ENCODE data around the gene ESYT1. TPM values are rescaled to one million over a fixed set of nuclear protein-coding genes. Genes with fewer than 3 reads are reported as not detected.

ESYT1 gene
- total and polyA plus RNA-seq, 9 of the 15 experiments (the other 6 are each of a cell fraction or from before 2014, with no cell fraction given): 132 to 420 (median 164) TPM

- TF ChIP-seq FOXK2 (conservative IDR thresholded peaks at IDR 0.05 in 1 of 2, IDR thresholded peaks at IDR 0.05 in 1 of 2; ENCODE audit: low read depth in 2 of 2): peak in 1 of 2 experiments; percentile 51; a peak in 1 of 4 replicates
- TF ChIP-seq TEAD4 (IDR thresholded peaks at IDR 0.05; ENCODE audit: low read length): peak; percentile 63
- TF ChIP-seq TEAD4 (CRISPR knock-in tag; IDR thresholded peaks at IDR 0.05; ENCODE audit: borderline replicate concordance): no peak
- no peak for TF ChIP-seq RBM25 (IDR thresholded peaks at IDR 0.05; ENCODE audit: low read depth, low read length, severe bottlenecking)
- TF ChIP-seq RCOR1 (IDR thresholded peaks at IDR 0.05; ENCODE audit: borderline replicate concordance in 1 of 2, low read depth in 2 of 2, low read length in 2 of 2): 0 out of 4 replicates have a peak, but pooled peaks of 1 of the 2 experiments have one; percentile 14
- TF ChIP-seq CSDE1 (IDR thresholded peaks at IDR 0.05): 0 out of 4 replicates have a peak, but pooled peaks of 1 of the 2 experiments have one; percentile 53
- TF ChIP-seq MTA2 (IDR thresholded peaks at IDR 0.05; ENCODE audit: low read depth): 0 out of 2 replicates have a peak, but pooled peaks have one; percentile 12
- TF ChIP-seq NFRKB (IDR thresholded peaks at IDR 0.05; ENCODE audit: low read depth): peak; percentile 68
- TF ChIP-seq SMC3 (conservative IDR thresholded peaks at IDR 0.05; ENCODE audit: insufficient read depth, low read depth, low read length): peak; percentile 65
- TF ChIP-seq, protein P1, sequence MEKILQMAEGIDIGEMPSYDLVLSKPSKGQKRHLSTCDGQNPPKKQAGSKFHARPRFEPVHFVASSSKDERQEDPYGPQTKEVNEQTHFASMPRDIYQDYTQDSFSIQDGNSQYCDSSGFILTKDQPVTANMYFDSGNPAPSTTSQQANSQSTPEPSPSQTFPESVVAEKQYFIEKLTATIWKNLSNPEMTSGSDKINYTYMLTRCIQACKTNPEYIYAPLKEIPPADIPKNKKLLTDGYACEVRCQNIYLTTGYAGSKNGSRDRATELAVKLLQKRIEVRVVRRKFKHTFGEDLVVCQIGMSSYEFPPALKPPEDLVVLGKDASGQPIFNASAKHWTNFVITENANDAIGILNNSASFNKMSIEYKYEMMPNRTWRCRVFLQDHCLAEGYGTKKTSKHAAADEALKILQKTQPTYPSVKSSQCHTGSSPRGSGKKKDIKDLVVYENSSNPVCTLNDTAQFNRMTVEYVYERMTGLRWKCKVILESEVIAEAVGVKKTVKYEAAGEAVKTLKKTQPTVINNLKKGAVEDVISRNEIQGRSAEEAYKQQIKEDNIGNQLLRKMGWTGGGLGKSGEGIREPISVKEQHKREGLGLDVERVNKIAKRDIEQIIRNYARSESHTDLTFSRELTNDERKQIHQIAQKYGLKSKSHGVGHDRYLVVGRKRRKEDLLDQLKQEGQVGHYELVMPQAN (IDR thresholded peaks at IDR 0.05; ENCODE audit: borderline replicate concordance): peak; percentile 23; the same call in 1 of the 2 replicates
- TF ChIP-seq HEY1 (CRISPR knock-in tag; IDR thresholded peaks at IDR 0.05; ENCODE audit: borderline replicate concordance): no peak
- TF ChIP-seq, protein P2, sequence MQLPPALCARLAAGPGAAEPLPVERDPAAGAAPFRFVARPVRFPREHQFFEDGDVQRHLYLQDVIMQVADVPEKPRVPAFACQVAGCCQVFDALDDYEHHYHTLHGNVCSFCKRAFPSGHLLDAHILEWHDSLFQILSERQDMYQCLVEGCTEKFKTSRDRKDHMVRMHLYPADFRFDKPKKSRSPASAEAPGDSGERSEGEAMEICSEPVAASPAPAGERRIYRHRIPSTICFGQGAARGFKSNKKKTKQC (CRISPR knock-in tag; IDR thresholded peaks at IDR 0.05): no peak
- TF ChIP-seq, protein P3, sequence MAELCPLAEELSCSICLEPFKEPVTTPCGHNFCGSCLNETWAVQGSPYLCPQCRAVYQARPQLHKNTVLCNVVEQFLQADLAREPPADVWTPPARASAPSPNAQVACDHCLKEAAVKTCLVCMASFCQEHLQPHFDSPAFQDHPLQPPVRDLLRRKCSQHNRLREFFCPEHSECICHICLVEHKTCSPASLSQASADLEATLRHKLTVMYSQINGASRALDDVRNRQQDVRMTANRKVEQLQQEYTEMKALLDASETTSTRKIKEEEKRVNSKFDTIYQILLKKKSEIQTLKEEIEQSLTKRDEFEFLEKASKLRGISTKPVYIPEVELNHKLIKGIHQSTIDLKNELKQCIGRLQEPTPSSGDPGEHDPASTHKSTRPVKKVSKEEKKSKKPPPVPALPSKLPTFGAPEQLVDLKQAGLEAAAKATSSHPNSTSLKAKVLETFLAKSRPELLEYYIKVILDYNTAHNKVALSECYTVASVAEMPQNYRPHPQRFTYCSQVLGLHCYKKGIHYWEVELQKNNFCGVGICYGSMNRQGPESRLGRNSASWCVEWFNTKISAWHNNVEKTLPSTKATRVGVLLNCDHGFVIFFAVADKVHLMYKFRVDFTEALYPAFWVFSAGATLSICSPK (IDR thresholded peaks at IDR 0.05; ENCODE audit: borderline replicate concordance): 0 out of 2 replicates have a peak, but pooled peaks have one; percentile 64
- 0 out of 4 replicates have a peak, but pooled peaks of 1 of the 2 experiments have one; percentile 46 for TF ChIP-seq MLLT1 (IDR thresholded peaks at IDR 0.05)
- TF ChIP-seq PCBP2 (IDR thresholded peaks at IDR 0.05; ENCODE audit: low read depth, low read length, poor library complexity, severe bottlenecking): peak; percentile 56
- TF ChIP-seq ZNF584 (CRISPR knock-in tag; IDR thresholded peaks at IDR 0.05; ENCODE audit: low read depth): no peak
- TF ChIP-seq HNRNPK (IDR thresholded peaks at IDR 0.05; ENCODE audit: low read depth, low read length, poor library complexity, severe bottlenecking): peak; percentile 46
- peak; percentile 25; the same call in 1 of the 2 replicates for TF ChIP-seq EP400 (IDR thresholded peaks at IDR 0.05)
- no peak for TF ChIP-seq RFX1 (IDR thresholded peaks at IDR 0.05)
- peak; percentile 31; the same call in 1 of the 2 replicates for TF ChIP-seq VEZF1 (CRISPR knock-in tag; IDR thresholded peaks at IDR 0.05)
Measured at GRCh38 chr12:56193025-56193578, 65.0 kb downstream of the ESYT1 start (continued).

Data from K562 (cell line).